LNCAP (cell line): ENCODE measurements around the gene STK32B.

Experiments used
- CTCF ChIP-seq: fragments of 450-650 bp; IDR thresholded peaks from 2 replicates; pipeline ENCODE4 v1.5.1; 2017; ENCODE audit warnings: mild to moderate bottlenecking

Gene STK32B

GRCh38 chr4:5206016-5206790 lies 154.9 kb downstream of the STK32B start:
- TF ChIP-seq CTCF = no peak

- TF ChIP-seq CTCF = no peak
These were observed 158.6 kb downstream of the STK32B start for GRCh38 chr4:5209862-5210261.

GRCh38 chr4:5211282-5211839 lies 160.1 kb downstream of the STK32B start:
- TF ChIP-seq CTCF = no peak

- TF ChIP-seq CTCF = no peak
These were observed 161.2 kb downstream of the STK32B start for GRCh38 chr4:5212255-5213013.

GRCh38 chr4:5213087-5213595 lies 161.9 kb downstream of the STK32B start:
- no peak for TF ChIP-seq CTCF

- TF ChIP-seq CTCF = no peak
These were observed 164.0 kb downstream of the STK32B start for GRCh38 chr4:5215321-5215720.

- TF ChIP-seq CTCF = no peak
These were observed 166.1 kb downstream of the STK32B start for GRCh38 chr4:5217421-5217820.
